H1 (cell line): Measurements from ENCODE around the gene ATR. TPM values are rescaled to one million over a fixed set of nuclear protein-coding genes. Genes with fewer than 3 reads are reported as not detected.

Experiments
- EZH2 ChIP-seq: fragments of 200-600 bp; sonication (generic); IDR thresholded peaks from 2 replicates; pipeline ENCODE4 v1.7.1; 2012; ENCODE audit warnings: low read depth, mild to moderate bottlenecking, moderate library complexity, low read length, inconsistent platforms; ENCODE audit not compliant: severe bottlenecking
- KDM4A ChIP-seq: IDR thresholded peaks from one replicate; pipeline ENCODE4 v1.7.1; 2012; ENCODE audit warnings: low read depth, mild to moderate bottlenecking, moderate library complexity, low read length, inconsistent platforms; ENCODE audit not compliant: severe bottlenecking
- polyA plus RNA-seq, 7 experiments: library from polyadenylated mRNA; depleted of rRNA in 3 of 7; stranded (reverse) in 5 of 7; unstranded in 2 of 7; fragments of >200 nt in 5 of 7; fragments of 200-250 nt in 2 of 7; gene quantifications; 1 replicate in 5 of 7; 2 replicates in 1 of 7; 4 replicates in 1 of 7; pipeline versions ENCODE4 v1.2.1 to v1.2.3, GENCODE V29; 2011 to 2013; ENCODE audit warnings: missing spikeins in 2 of 7, mixed read lengths in 2 of 7
- total RNA-seq: library from RNA; stranded (reverse); fragmentation: NEBNext Ultra II Directional; extraction: Animal tissue kit (Norgen Biotek cat#: 25700); gene quantifications from 2 replicates; pipeline ENCODE4 v1.2.1, GENCODE V29; 2021

The ATR gene
- total and polyA plus RNA-seq, 2 of the 8 experiments (the other 6 are each of a cell fraction or from before 2014, with no cell fraction given): 8.4 to 23.2 TPM

- TF ChIP-seq EZH2: no peak
- peak; percentile 74 for TF ChIP-seq KDM4A
These were observed 130.4 kb downstream of the ATR start, which contains the start of gene XRN1 (continued) for GRCh38 chr3:142447852-142448823.
